GM12878 (cell line): ENCODE data around the gene PTPRB. TPM values are rescaled to one million over a fixed set of nuclear protein-coding genes. Genes with fewer than 3 reads are reported as not detected.

ENCODE experiments used
- ATAC-seq: fragments of 200-7000 bp; cut with Tn5 transposase; 3 replicates; pipeline ENCODE4 v1.9.1; 2020; ENCODE audit warnings: mild to moderate bottlenecking, moderate library complexity
- BruUV-seq: library from RNA; stranded (reverse); fragments of 400-500 nt; replicated peaks from 2 replicates; lab custom pipeline; 2021; lab: Mats Ljungman, UMichigan
- CTCF ChIA-PET: fragments of 300-600 bp; sonication (Branson Sonifier 250); formaldehyde crosslinking; extraction: SDS; loops from one replicate; lab custom pipeline; 2021; ENCODE audit warnings: inconsistent platforms; lab: Yijun Ruan, JAX
- POLR2A ChIA-PET: fragments of 350-600 bp; formaldehyde crosslinking; extraction: SDS; loops from one replicate; lab custom pipeline; 2021; ENCODE audit warnings: inconsistent platforms; lab: Charles Lee
- RAD21 ChIA-PET: fragments of 300-600 bp; sonication (Branson Sonifier 250); formaldehyde crosslinking; loops from one replicate; lab custom pipeline; 2023; ENCODE audit warnings: antibody characterized with exemption; ENCODE audit not compliant: unreplicated experiment; lab: Charles Lee
- SMC1A ChIA-PET: fragments of 300-600 bp; sonication (Branson Sonifier 250); formaldehyde crosslinking; loops from one replicate; lab custom pipeline; 2023; ENCODE audit not compliant: unreplicated experiment, uncharacterized antibody; lab: Charles Lee
- DNase-seq: peaks from one replicate; pipeline ENCODE4 v3.0.0-alpha.2; 2011; ENCODE audit warnings: low read depth, low spot score
- FAIRE-seq: peaks from 3 replicates; lab custom pipeline; 2011; peaks lifted over from hg19 to GRCh38; lab: Jason Lieb, UNC
- H2AFZ ChIP-seq: 2 replicates; pipeline ENCODE4 v1.6.0; 2011; ENCODE audit warnings: low read depth, low read length, control low read depth; ENCODE audit not compliant: control insufficient read depth
- H3K27ac ChIP-seq: 2 replicates; pipeline ENCODE4 v1.5.1; 2011; ENCODE audit warnings: control low read depth; ENCODE audit not compliant: control insufficient read depth, insufficient read depth
- H3K27me3 ChIP-seq, 2 experiments: replicated peaks in 1 of 2; 2 replicates each; pipeline versions ENCODE4 v1.6.0 to v1.6.1; 2011; ENCODE audit warnings: low read length in 1 of 2; ENCODE audit not compliant: control insufficient read depth in 2 of 2, insufficient read depth in 2 of 2
- H3K36me3 ChIP-seq, 2 experiments: 2 replicates each; pipeline ENCODE4 v1.5.1; 2011; ENCODE audit warnings: low read length in 1 of 2; ENCODE audit not compliant: control insufficient read depth in 2 of 2, insufficient read depth in 2 of 2
- H3K4me1 ChIP-seq: 2 replicates; pipeline ENCODE4 v1.6.1; 2011; ENCODE audit warnings: mild to moderate bottlenecking, low read length, moderate library complexity, mixed read lengths; ENCODE audit not compliant: control insufficient read depth, insufficient read depth
- H3K4me2 ChIP-seq: 2 replicates; pipeline ENCODE4 v1.6.0; 2011; ENCODE audit warnings: control low read depth; ENCODE audit not compliant: control insufficient read depth, insufficient read depth
- H3K4me3 ChIP-seq: fragments of 200-600 bp; sonication (generic); 2 replicates; pipeline ENCODE4 v1.5.1; 2016
- H3K79me2 ChIP-seq: 2 replicates; pipeline ENCODE4 v1.6.0; 2011; ENCODE audit warnings: low read length; ENCODE audit not compliant: control insufficient read depth, insufficient read depth
- H3K9ac ChIP-seq: 2 replicates; pipeline ENCODE4 v1.8.0; 2011; ENCODE audit warnings: low read length, control low read depth, mixed read lengths; ENCODE audit not compliant: control insufficient read depth, insufficient read depth
- H3K9me3 ChIP-seq: replicated peaks from 3 replicates; pipeline ENCODE4 v1.5.1; 2011; ENCODE audit warnings: mild to moderate bottlenecking, low read length; ENCODE audit not compliant: control insufficient read depth, insufficient read depth
- H4K20me1 ChIP-seq: 2 replicates; pipeline ENCODE4 v1.6.0; 2011; ENCODE audit not compliant: control insufficient read depth, insufficient read depth
- FOXK2 ChIP-seq: fragments of 450-650 bp; IDR thresholded peaks from 2 replicates; pipeline ENCODE4 v1.6.1; 2017; ENCODE audit warnings: mild to moderate bottlenecking, moderate library complexity
- PML ChIP-seq: IDR thresholded peaks from 2 replicates; pipeline ENCODE4 v1.6.1; 2012; ENCODE audit warnings: low read length, inconsistent platforms
- RAD21 ChIP-seq: IDR thresholded peaks from 2 replicates; pipeline ENCODE4 v1.6.1; 2011; ENCODE audit warnings: mild to moderate bottlenecking, low read depth, low read length, moderate library complexity; ENCODE audit not compliant: insufficient read depth
- SMAD1 ChIP-seq: fragments of 450-650 bp; IDR thresholded peaks from 2 replicates; pipeline ENCODE4 v1.6.1; 2018; ENCODE audit warnings: mild to moderate bottlenecking, low read depth; ENCODE audit not compliant: partially characterized antibody
- SUZ12 ChIP-seq: fragments of 200-600 bp; sonication (generic); IDR thresholded peaks from one replicate; pipeline ENCODE4 v1.6.1; 2018; ENCODE audit warnings: antibody characterized with exemption, mild to moderate bottlenecking; ENCODE audit not compliant: unreplicated experiment
- TCF12 ChIP-seq: IDR thresholded peaks from 2 replicates; pipeline ENCODE4 v1.6.1; 2011; ENCODE audit warnings: low read depth, mild to moderate bottlenecking, low read length
- TCF3 ChIP-seq: IDR thresholded peaks from 2 replicates; pipeline ENCODE4 v1.6.1; 2012; ENCODE audit warnings: low read depth, mild to moderate bottlenecking, low read length, borderline replicate concordance; ENCODE audit not compliant: insufficient read depth
- WRNIP1 ChIP-seq: IDR thresholded peaks from 2 replicates; pipeline ENCODE4 v1.6.1; 2011; ENCODE audit warnings: low read depth, low read length, improper control_type of control experiment, borderline replicate concordance
- WGBS: methylation state at CpG from one replicate; pipeline ENCODE4 v1.1.6; 2016; ENCODE audit warnings: low lambda C conversion rate; ENCODE audit not compliant: insufficient replicate concordance, insufficient coverage; ENCODE audit errors: missing lambda C conversion rate; 5-methylcytosine and 5-hydroxymethylcytosine counted together
- in situ Hi-C: fragments of 300-500 bp; cut with MboI; formaldehyde crosslinking; loops from 9 replicates; pipeline ENCODE4 v1.14.3; 2018; ENCODE audit warnings: mixed read lengths
- intact Hi-C: fragments of 100-400 bp; cut with micrococcal nuclease; formaldehyde crosslinking; loops from one replicate; pipeline ENCODE4 v1.14.2; 2022; ENCODE audit not compliant: unreplicated experiment
- polyA plus RNA-seq, 11 experiments: library from polyadenylated mRNA; depleted of rRNA in 4 of 11; unstranded in 6 of 11; stranded (reverse) in 5 of 11; fragments of >200 nt; fragmentation: Nextera tagmentation in 4 of 11; fragmentation: Illumina TruSeq in 1 of 11; extraction: Ambion mirVana in 4 of 11; extraction: Trizol in 1 of 11; gene quantifications; 1 replicate in 1 of 11; 2 replicates in 10 of 11; pipeline versions ENCODE4 v1.2.1 to v1.2.3, GENCODE V29; 2011 to 2016; ENCODE audit warnings: inconsistent platforms in 2 of 11, missing spikeins in 2 of 11, low read depth in 1 of 11
- total RNA-seq, 4 experiments: library from RNA; depleted of rRNA in 3 of 4; stranded (reverse); fragments of >200 nt in 3 of 4; fragmentation: Illumina TruSeq in 1 of 4; extraction: Trizol in 1 of 4; gene quantifications; 2 replicates each; pipeline versions ENCODE4 v1.2.1 to v1.2.3, GENCODE V29; 2013 to 2021

The PTPRB gene
- total and polyA plus RNA-seq, 10 of the 15 experiments (the other 5 are each of a cell fraction or from before 2014, with no cell fraction given) = 0.03 to 0.35 (median 0.05) TPM

DNA sequence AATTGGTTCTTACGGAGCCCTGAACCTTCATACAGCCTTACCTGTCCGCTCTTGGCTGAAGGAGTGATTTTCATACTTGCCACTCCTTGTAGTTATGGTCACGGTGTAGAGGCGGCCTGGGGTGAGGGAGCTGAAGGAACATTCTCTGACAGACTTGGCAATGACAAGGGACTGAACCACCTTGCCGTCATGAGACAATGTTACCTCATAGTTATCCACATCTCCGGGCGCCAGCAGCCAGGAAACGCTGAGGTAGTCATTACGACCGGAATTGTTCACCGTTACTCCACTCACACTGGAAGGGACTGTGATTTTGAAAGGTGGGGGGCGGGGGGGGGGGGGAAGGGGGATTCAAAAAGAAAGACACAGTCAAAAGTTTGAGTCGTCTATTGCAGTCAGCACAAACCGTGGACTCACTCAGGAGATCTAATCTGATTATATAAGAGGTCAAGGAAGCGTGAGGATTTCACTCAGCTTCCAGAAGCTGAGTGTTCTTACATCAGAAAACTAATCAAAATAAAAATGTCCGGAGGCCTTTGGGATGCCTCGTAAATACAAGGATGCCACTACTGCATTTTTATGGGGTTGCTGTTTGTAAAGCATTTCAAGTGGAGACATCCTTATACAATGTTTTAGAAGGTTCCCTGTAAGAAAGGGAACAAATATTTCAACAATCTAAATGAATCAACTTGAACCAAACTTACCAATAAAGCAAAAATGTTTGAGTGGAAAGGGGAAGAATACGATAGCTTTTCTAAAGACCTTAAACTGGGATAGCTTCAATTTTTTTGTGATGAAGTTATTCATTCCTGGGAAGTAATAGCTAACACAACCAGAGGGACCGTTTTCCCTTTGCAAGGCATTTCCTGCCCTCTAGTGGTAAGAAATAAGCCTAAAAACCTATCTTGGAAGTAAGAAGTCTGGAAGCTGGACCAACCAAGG lies 60.6 kb downstream of the PTPRB start (continued):
- TF ChIP-seq RAD21 (peak; percentile 98), PML (no peak)

DNA sequence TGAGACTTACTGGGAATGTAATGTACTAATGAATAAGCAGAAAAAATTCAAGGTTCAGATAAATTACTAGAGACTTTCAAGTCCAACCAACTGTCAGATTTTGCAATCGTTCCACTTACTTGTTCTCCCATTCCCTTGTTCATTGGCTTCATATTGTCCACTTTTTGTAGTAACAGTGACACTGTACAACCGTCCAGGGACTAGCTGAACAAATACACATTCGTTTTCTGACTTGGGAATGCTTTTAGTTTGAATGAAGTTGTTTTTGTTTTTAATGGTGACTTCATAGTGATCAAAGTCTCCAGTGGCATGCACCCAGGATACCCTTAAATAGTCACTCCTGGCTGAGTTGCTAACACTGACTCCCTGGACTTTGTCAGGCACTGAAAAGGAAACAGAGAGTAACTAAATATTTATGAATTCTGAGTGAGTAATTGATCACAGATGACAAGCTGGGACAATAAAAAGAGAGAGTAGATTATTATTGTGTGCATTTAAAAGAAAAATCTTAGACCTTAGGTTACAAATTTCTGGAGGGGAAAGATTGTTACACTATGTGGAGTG lies 65.4 kb downstream of the PTPRB start:
- Histone ChIP-seq H3K4me3 (no peak overlapping the region), H3K9ac (no peak overlapping the region), H3K27ac (no peak overlapping the region), H3K36me3 (no peaks in the 10 kb centered on the region), H3K79me2 (no peaks in the 10 kb centered on the region)
- no peak for TF ChIP-seq SUZ12
- TF ChIP-seq TCF12 = no peak
- no peak for TF ChIP-seq WRNIP1
- no peak for TF ChIP-seq SMAD1
- TF ChIP-seq TCF3 = no peak
- TF ChIP-seq FOXK2 = no peak
- TF ChIP-seq, all 136 proteins: peak for 0
- Histone ChIP-seq H3K4me2 (no peak overlapping the region), H4K20me1 (no peaks in the 10 kb centered on the region), H3K4me1 (no peaks in the 10 kb centered on the region), H3K27me3 (no peaks in the 10 kb centered on the region), H3K9me3 (no peaks in the 10 kb centered on the region), H2AFZ (no peak overlapping the region)
- ChIA-PET CTCF (no interaction called here), POLR2A (no interaction called here), SMC1A (interaction anchor here (1.3 kb wide), 1 partner anchor 12 kb away, joined by 4 read pairs; no protein-coding TSS in a partner anchor), RAD21 (no interaction called here)
- intact Hi-C loops = no loop called here
- FAIRE-seq = no peak
- in situ Hi-C loops = no loop called here
- no TSS peak for BruUV-seq
- 15% methylated on average over 3 of the region's 3 CpGs for WGBS
- no peak for ATAC-seq
- DNase-seq = no peak
